Liver (tissue), 9 donors: ENCODE data around the gene PRSS27. TPM values are rescaled to one million over a fixed set of nuclear protein-coding genes. Genes with fewer than 3 reads are reported as not detected.
A peak's percentile ranks its signal among the peaks of the same experiment; 100 is the strongest.

Experiments used
- DNase-seq: peaks from one replicate; pipeline ENCODE4 v3.0.0-alpha.2; 2017; ENCODE audit warnings: low spot score
- H3K27ac ChIP-seq, 2 donors: one replicate each; pipeline ENCODE4 v1.7.0; 2013; ENCODE audit warnings: inconsistent platforms in 2 of 2, low read length in 2 of 2, control low read depth in 1 of 2, low read depth in 1 of 2, mild to moderate bottlenecking in 1 of 2
- H3K27me3 ChIP-seq, 4 donors: one replicate each; pipeline versions ENCODE4 v1.6.1 to v1.7.0; 2013; ENCODE audit warnings: low read length in 3 of 4, inconsistent platforms in 1 of 4, mild to moderate bottlenecking in 1 of 4, moderate library complexity in 1 of 4; ENCODE audit not compliant: control insufficient read depth in 4 of 4, insufficient read depth in 4 of 4
- H3K36me3 ChIP-seq, 4 donors: one replicate each; pipeline versions ENCODE4 v1.6.1 to v1.7.0; 2013; ENCODE audit warnings: low read length in 3 of 4, mild to moderate bottlenecking in 3 of 4, low read depth in 1 of 4, moderate library complexity in 1 of 4; ENCODE audit not compliant: control insufficient read depth in 4 of 4, insufficient read depth in 3 of 4
- H3K4me1 ChIP-seq, 4 donors: one replicate each; pipeline versions ENCODE4 v1.6.1 to v1.7.0; 2013; ENCODE audit warnings: low read length in 3 of 4, mild to moderate bottlenecking in 3 of 4, moderate library complexity in 1 of 4; ENCODE audit not compliant: control insufficient read depth in 4 of 4, insufficient read depth in 4 of 4
- H3K4me3 ChIP-seq, 3 donors: one replicate each; pipeline versions ENCODE4 v1.6.1 to v1.7.0; 2013; ENCODE audit warnings: low read length in 3 of 3, control low read depth in 1 of 3, low read depth in 1 of 3, mild to moderate bottlenecking in 1 of 3
- H3K9ac ChIP-seq, 2 donors: one replicate each; pipeline ENCODE4 v1.7.0; 2013; ENCODE audit warnings: low read length in 2 of 2, mild to moderate bottlenecking in 2 of 2, moderate library complexity in 2 of 2, control low read depth in 1 of 2, low read depth in 1 of 2
- H3K9me3 ChIP-seq, 4 donors: one replicate each; pipeline versions ENCODE4 v1.6.1 to v1.7.0; 2013; ENCODE audit warnings: low read length in 3 of 4; ENCODE audit not compliant: control insufficient read depth in 4 of 4
- EGR1 ChIP-seq, 2 donors: IDR thresholded peaks; 2 replicates each; pipeline ENCODE4 v1.6.1; 2016 to 2018; ENCODE audit warnings: antibody characterized with exemption in 2 of 2, low read depth in 2 of 2
- FOXA1 ChIP-seq: IDR thresholded peaks from 2 replicates; pipeline ENCODE4 v1.6.1; 2016; ENCODE audit warnings: antibody characterized with exemption
- FOXA2 ChIP-seq: IDR thresholded peaks from 2 replicates; pipeline ENCODE4 v1.6.1; 2016; ENCODE audit warnings: antibody characterized with exemption
- GABPA ChIP-seq, 2 donors: IDR thresholded peaks in 1 of 2; conservative IDR thresholded peaks in 1 of 2; 2 replicates each; pipeline ENCODE4 v1.6.1; 2016; ENCODE audit warnings: antibody characterized with exemption in 2 of 2, mild to moderate bottlenecking in 1 of 2, moderate library complexity in 1 of 2
- HNF4A ChIP-seq, 2 donors: conservative IDR thresholded peaks; 2 replicates each; pipeline ENCODE4 v1.6.1; 2016; ENCODE audit warnings: antibody characterized with exemption in 2 of 2, mild to moderate bottlenecking in 2 of 2
- HNF4G ChIP-seq: IDR thresholded peaks from 2 replicates; pipeline ENCODE4 v1.6.1; 2016; ENCODE audit warnings: antibody characterized with exemption
- JUND ChIP-seq, 2 donors: IDR thresholded peaks; 2 replicates each; pipeline ENCODE4 v1.6.1; 2016; ENCODE audit warnings: antibody characterized with exemption in 2 of 2
- NR2F2 ChIP-seq: IDR thresholded peaks from 2 replicates; pipeline ENCODE4 v1.6.1; 2016; ENCODE audit warnings: antibody characterized with exemption
- RAD21 ChIP-seq, 2 donors: IDR thresholded peaks; 2 replicates each; pipeline ENCODE4 v1.6.1; 2016; ENCODE audit warnings: antibody characterized with exemption in 2 of 2, mild to moderate bottlenecking in 2 of 2
- RXRA ChIP-seq, 2 donors: IDR thresholded peaks; 2 replicates each; pipeline ENCODE4 v1.6.1; 2017 to 2018; ENCODE audit warnings: antibody characterized with exemption in 2 of 2, mild to moderate bottlenecking in 1 of 2
- SP1 ChIP-seq: IDR thresholded peaks from 2 replicates; pipeline ENCODE4 v1.6.1; 2018; ENCODE audit warnings: antibody characterized with exemption, mild to moderate bottlenecking
- TAF1 ChIP-seq: conservative IDR thresholded peaks from 2 replicates; pipeline ENCODE4 v1.6.1; 2016; ENCODE audit warnings: antibody characterized with exemption, mild to moderate bottlenecking
- YY1 ChIP-seq: IDR thresholded peaks from 2 replicates; pipeline ENCODE4 v1.6.1; 2016; ENCODE audit warnings: antibody characterized with exemption, mild to moderate bottlenecking
- WGBS: extraction: QIAGEN DNeasy Blood & Tissue Kit; methylation state at CpG from one replicate; pipeline ENCODE4 v1.1.7; 2013; 5-methylcytosine and 5-hydroxymethylcytosine counted together
- polyA plus RNA-seq, 2 donors: library from polyadenylated mRNA; stranded (reverse) in 1 of 2; unstranded in 1 of 2; fragments of 200-250 nt in 1 of 2; fragments of >200 nt in 1 of 2; fragmentation: Nextera tagmentation in 1 of 2; extraction: Ambion mirVana in 1 of 2; gene quantifications; one replicate each; pipeline versions ENCODE4 v1.2.1 to v1.2.3, GENCODE V29; 2013 to 2015
- total RNA-seq, 2 donors: library from RNA; depleted of rRNA; stranded (reverse); fragments of >200 nt; gene quantifications; one replicate each; pipeline ENCODE4 v1.2.3, GENCODE V29; 2014
- TF ChIP-seq, protein P1 (sequence below): IDR thresholded peaks from 2 replicates; pipeline ENCODE4 v1.6.1; 2016; ENCODE audit warnings: antibody characterized with exemption
- TF ChIP-seq, protein P2 (sequence below): fragments of 150-350 bp; IDR thresholded peaks from 2 replicates; pipeline ENCODE4 v1.5.1; 2017; ENCODE audit warnings: improper control_type of control experiment, low read depth, low read length; ENCODE audit not compliant: missing input control
- TF ChIP-seq, protein P3 (sequence below): IDR thresholded peaks from 2 replicates; pipeline ENCODE4 v1.6.1; 2016; ENCODE audit warnings: antibody characterized with exemption
- TF ChIP-seq, protein P4 (sequence below): IDR thresholded peaks from 2 replicates; pipeline ENCODE4 v1.6.1; 2016; ENCODE audit warnings: antibody characterized with exemption
- TF ChIP-seq, protein P5 (sequence below): IDR thresholded peaks from 2 replicates; pipeline ENCODE4 v1.6.1; 2016; ENCODE audit warnings: antibody characterized with exemption, mild to moderate bottlenecking
- donor health status: healthy.
- donor health status: healthy.
- donor health status: healthy.
- donor health status: healthy.
- donor health status: healthy.

The PRSS27 gene
- total and polyA plus RNA-seq, 4 donors: 0.05 to 1.5 (median 0.22) TPM; not detected in 1

DNA sequence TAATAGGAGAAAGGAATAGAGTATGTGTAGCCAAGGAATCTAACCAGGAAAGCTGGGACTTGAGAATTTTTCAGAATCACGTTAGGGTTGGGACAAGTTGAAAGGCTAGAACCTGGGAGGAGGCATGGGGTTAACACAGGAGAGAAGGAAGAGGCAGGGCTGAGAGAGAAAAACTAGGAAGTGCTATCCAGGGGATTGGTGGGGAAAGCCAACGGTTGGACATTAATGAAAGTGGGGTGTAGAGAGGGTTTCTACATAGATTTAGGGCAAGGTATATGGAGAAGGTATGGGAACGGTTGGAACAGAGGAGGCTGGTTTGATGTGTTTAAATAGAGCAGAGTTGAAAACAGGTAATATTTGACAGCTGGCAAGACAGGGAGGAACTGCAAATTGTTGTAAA is 35.1 kb upstream of the PRSS27 start:
- 24% methylated on average over 3 of the region's 3 CpGs for WGBS
- H3K4me3 ChIP-seq: peak overlapping the region; percentile 4 to 88 (median 83)
- no peak overlapping the region for H3K27ac ChIP-seq
- no peaks in the 10 kb centered on the region for H3K9me3 ChIP-seq
- peak overlapping the region in 1 of 2 donors; percentile 33 for H3K9ac ChIP-seq
- H3K27me3 ChIP-seq: no peaks in the 10 kb centered on the region
- H3K4me1 ChIP-seq: peaks cover 14 to 44% (median 25%) of the 10 kb centered on the region in 4 donors
- DNase-seq: no peak
- TF ChIP-seq YY1 (no peak), GABPA (IDR thresholded peaks at IDR 0.05 in 1 of 2, conservative IDR thresholded peaks at IDR 0.05 in 1 of 2) (no peak), RAD21 (IDR thresholded peaks at IDR 0.05) (no peak), FOXA1 (no peak), NR2F2 (no peak), HNF4A (conservative IDR thresholded peaks at IDR 0.05) (no peak)
- TF ChIP-seq, protein P1, sequence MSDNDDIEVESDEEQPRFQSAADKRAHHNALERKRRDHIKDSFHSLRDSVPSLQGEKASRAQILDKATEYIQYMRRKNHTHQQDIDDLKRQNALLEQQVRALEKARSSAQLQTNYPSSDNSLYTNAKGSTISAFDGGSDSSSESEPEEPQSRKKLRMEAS: no peak
- TF ChIP-seq, protein P2, sequence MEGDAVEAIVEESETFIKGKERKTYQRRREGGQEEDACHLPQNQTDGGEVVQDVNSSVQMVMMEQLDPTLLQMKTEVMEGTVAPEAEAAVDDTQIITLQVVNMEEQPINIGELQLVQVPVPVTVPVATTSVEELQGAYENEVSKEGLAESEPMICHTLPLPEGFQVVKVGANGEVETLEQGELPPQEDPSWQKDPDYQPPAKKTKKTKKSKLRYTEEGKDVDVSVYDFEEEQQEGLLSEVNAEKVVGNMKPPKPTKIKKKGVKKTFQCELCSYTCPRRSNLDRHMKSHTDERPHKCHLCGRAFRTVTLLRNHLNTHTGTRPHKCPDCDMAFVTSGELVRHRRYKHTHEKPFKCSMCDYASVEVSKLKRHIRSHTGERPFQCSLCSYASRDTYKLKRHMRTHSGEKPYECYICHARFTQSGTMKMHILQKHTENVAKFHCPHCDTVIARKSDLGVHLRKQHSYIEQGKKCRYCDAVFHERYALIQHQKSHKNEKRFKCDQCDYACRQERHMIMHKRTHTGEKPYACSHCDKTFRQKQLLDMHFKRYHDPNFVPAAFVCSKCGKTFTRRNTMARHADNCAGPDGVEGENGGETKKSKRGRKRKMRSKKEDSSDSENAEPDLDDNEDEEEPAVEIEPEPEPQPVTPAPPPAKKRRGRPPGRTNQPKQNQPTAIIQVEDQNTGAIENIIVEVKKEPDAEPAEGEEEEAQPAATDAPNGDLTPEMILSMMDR: no peak
- peaks cover 11 to 35% (median 34%) of the 10 kb centered on the region in 4 donors for H3K36me3 ChIP-seq

DNA sequence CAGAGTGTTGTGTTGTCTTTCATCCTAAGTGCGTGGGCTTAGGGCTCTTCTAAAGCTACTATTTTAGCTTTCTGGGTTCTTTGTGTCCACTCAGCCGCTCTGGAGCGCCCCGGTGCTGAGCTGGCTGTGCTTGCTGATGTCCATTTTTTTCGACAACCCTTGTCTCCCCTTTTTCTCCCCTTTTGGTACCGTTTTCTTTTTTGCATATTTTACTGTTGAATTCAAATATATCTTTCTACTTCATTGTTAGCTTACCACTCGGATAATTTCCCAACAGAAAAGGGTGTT is 33.7 kb upstream of the PRSS27 start:
- Histone ChIP-seq H3K4me3 (peak overlapping the region; percentile 83 to 88 (median 88)), H3K36me3 (peaks cover 8 to 21% (median 19%) of the 10 kb centered on the region in 4 donors), H3K9me3 (no peaks in the 10 kb centered on the region), H3K9ac (peak overlapping the region; percentile 89 to 92), H3K27ac (peak overlapping the region; percentile 94 to 98), H3K27me3 (no peaks in the 10 kb centered on the region), H3K4me1 (peaks cover 14 to 44% (median 25%) of the 10 kb centered on the region in 4 donors)
- DNase-seq: no peak
- TF ChIP-seq, protein P2: no peak
- no peak for TF ChIP-seq YY1
- no peak for TF ChIP-seq FOXA2
- TF ChIP-seq EGR1 (IDR thresholded peaks at IDR 0.05; ENCODE audit: low read depth in 2 of 2): no peak
- no peak for TF ChIP-seq RAD21 (IDR thresholded peaks at IDR 0.05)
- no peak for TF ChIP-seq HNF4G
- no peak for TF ChIP-seq GABPA (IDR thresholded peaks at IDR 0.05 in 1 of 2, conservative IDR thresholded peaks at IDR 0.05 in 1 of 2)
- TF ChIP-seq, protein P3, sequence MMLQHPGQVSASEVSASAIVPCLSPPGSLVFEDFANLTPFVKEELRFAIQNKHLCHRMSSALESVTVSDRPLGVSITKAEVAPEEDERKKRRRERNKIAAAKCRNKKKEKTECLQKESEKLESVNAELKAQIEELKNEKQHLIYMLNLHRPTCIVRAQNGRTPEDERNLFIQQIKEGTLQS: no peak
- no peak for TF ChIP-seq HNF4A (conservative IDR thresholded peaks at IDR 0.05)
- TF ChIP-seq, protein P4, sequence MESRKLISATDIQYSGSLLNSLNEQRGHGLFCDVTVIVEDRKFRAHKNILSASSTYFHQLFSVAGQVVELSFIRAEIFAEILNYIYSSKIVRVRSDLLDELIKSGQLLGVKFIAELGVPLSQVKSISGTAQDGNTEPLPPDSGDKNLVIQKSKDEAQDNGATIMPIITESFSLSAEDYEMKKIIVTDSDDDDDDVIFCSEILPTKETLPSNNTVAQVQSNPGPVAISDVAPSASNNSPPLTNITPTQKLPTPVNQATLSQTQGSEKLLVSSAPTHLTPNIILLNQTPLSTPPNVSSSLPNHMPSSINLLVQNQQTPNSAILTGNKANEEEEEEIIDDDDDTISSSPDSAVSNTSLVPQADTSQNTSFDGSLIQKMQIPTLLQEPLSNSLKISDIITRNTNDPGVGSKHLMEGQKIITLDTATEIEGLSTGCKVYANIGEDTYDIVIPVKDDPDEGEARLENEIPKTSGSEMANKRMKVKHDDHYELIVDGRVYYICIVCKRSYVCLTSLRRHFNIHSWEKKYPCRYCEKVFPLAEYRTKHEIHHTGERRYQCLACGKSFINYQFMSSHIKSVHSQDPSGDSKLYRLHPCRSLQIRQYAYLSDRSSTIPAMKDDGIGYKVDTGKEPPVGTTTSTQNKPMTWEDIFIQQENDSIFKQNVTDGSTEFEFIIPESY: no peak
- no peak for TF ChIP-seq FOXA1
- no peak for TF ChIP-seq RXRA (IDR thresholded peaks at IDR 0.05)
- TF ChIP-seq, protein P5, sequence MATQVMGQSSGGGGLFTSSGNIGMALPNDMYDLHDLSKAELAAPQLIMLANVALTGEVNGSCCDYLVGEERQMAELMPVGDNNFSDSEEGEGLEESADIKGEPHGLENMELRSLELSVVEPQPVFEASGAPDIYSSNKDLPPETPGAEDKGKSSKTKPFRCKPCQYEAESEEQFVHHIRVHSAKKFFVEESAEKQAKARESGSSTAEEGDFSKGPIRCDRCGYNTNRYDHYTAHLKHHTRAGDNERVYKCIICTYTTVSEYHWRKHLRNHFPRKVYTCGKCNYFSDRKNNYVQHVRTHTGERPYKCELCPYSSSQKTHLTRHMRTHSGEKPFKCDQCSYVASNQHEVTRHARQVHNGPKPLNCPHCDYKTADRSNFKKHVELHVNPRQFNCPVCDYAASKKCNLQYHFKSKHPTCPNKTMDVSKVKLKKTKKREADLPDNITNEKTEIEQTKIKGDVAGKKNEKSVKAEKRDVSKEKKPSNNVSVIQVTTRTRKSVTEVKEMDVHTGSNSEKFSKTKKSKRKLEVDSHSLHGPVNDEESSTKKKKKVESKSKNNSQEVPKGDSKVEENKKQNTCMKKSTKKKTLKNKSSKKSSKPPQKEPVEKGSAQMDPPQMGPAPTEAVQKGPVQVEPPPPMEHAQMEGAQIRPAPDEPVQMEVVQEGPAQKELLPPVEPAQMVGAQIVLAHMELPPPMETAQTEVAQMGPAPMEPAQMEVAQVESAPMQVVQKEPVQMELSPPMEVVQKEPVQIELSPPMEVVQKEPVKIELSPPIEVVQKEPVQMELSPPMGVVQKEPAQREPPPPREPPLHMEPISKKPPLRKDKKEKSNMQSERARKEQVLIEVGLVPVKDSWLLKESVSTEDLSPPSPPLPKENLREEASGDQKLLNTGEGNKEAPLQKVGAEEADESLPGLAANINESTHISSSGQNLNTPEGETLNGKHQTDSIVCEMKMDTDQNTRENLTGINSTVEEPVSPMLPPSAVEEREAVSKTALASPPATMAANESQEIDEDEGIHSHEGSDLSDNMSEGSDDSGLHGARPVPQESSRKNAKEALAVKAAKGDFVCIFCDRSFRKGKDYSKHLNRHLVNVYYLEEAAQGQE: no peak
- TF ChIP-seq TAF1: no peak
- TF ChIP-seq, protein P1: no peak
- TF ChIP-seq SP1: no peak
- TF ChIP-seq NR2F2: no peak
- no peak for TF ChIP-seq JUND (IDR thresholded peaks at IDR 0.05)
- WGBS: 2% methylated on average over 7 of the region's 7 CpGs
